ENCODE results near the gene VPREB1. TPM values are rescaled to one million over a fixed set of nuclear protein-coding genes. Genes with fewer than 3 reads are reported as not detected.
"Not testable (repeated sequence)": the region's sequence is repeated elsewhere in the genome, so short reads cannot be mapped to it uniquely, and the experiment has no call there.

VPREB1 gene
- total RNA-seq, 2 experiments from 2014 or later = 1.7 to 3.6 TPM

DNA sequence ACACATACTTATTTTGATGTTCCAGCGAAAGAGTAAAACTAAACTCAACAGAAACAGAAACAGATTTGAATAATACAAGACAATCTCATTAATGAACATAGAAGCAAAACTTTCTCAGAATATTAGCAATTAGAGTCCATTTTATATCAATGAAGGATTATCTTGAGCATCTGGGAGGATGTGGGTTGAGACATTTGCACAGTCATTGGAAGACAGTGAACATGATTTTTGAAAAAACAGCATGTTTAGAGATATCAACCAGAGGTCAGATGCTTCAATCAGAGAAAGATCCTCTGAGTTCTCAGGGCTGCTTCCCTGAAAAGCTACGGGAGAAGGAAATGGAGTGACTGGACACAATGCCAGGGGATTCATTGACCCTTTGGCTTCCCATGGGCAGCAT is 35.9 kb upstream of the VPREB1 start:
- H3K4me3 ChIP-seq (ENCODE audit: low read depth, low read length, poor library complexity, severe bottlenecking) = peak overlapping the region; percentile 50
- peak overlapping the region; percentile 81 for H3K27ac ChIP-seq (ENCODE audit: low read depth, low read length, poor library complexity, severe bottlenecking)
- no peak for DNase-seq (ENCODE audit: low spot score)
- H4K20me1 ChIP-seq (ENCODE audit: insufficient read depth, low read length) = no peaks in the 10 kb centered on the region
- ChIA-PET CTCF (ENCODE audit: unreplicated experiment) (interaction anchor here (0.5 to 2.4 kb wide), 6 partner anchors 23 to 253 kb away, joined by 3 to 8 read pairs (median 4); no protein-coding TSS in a partner anchor), POLR2A (interaction anchor here (0.6 to 1.6 kb wide), 9 partner anchors 10 to 375 kb away, joined by 3 to 6 read pairs (median 4); no protein-coding TSS in a partner anchor)
- H3K9me2 ChIP-seq (ENCODE audit: insufficient read depth, low read length) = no peaks in the 10 kb centered on the region
- no peak for TF ChIP-seq EZH2phosphoT487 (IDR thresholded peaks at IDR 0.05; ENCODE audit: borderline replicate concordance, low read depth, low read length)
- TF ChIP-seq, protein P1, sequence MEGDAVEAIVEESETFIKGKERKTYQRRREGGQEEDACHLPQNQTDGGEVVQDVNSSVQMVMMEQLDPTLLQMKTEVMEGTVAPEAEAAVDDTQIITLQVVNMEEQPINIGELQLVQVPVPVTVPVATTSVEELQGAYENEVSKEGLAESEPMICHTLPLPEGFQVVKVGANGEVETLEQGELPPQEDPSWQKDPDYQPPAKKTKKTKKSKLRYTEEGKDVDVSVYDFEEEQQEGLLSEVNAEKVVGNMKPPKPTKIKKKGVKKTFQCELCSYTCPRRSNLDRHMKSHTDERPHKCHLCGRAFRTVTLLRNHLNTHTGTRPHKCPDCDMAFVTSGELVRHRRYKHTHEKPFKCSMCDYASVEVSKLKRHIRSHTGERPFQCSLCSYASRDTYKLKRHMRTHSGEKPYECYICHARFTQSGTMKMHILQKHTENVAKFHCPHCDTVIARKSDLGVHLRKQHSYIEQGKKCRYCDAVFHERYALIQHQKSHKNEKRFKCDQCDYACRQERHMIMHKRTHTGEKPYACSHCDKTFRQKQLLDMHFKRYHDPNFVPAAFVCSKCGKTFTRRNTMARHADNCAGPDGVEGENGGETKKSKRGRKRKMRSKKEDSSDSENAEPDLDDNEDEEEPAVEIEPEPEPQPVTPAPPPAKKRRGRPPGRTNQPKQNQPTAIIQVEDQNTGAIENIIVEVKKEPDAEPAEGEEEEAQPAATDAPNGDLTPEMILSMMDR (conservative IDR thresholded peaks at IDR 0.05; ENCODE audit: low read length) = no peak
- no peaks in the 10 kb centered on the region for H3K9me3 ChIP-seq (ENCODE audit: low read length)
- BruUV-seq (replicated peaks) = no TSS peak
- H3K4me1 ChIP-seq (ENCODE audit: insufficient read depth, low read length, poor library complexity, severe bottlenecking) = peaks cover 64% of the 10 kb centered on the region
- H3K4me2 ChIP-seq (ENCODE audit: low read length) = peak overlapping the region; percentile 68
- H2AFZ ChIP-seq (ENCODE audit: low read length) = peak overlapping the region; percentile 11; the same call in 1 of the 2 replicates
- H3K79me2 ChIP-seq (ENCODE audit: insufficient read depth, low read depth, low read length) = no peaks in the 10 kb centered on the region
- intact Hi-C loops (cut with micrococcal nuclease; ENCODE audit: unreplicated experiment) = loop anchor here (1.0 to 10.0 kb wide), 6 partner anchors 90 to 726 kb away; no protein-coding TSS in a partner anchor
- no peaks in the 10 kb centered on the region for H3K36me3 ChIP-seq (ENCODE audit: insufficient read depth, low read length)

DNA sequence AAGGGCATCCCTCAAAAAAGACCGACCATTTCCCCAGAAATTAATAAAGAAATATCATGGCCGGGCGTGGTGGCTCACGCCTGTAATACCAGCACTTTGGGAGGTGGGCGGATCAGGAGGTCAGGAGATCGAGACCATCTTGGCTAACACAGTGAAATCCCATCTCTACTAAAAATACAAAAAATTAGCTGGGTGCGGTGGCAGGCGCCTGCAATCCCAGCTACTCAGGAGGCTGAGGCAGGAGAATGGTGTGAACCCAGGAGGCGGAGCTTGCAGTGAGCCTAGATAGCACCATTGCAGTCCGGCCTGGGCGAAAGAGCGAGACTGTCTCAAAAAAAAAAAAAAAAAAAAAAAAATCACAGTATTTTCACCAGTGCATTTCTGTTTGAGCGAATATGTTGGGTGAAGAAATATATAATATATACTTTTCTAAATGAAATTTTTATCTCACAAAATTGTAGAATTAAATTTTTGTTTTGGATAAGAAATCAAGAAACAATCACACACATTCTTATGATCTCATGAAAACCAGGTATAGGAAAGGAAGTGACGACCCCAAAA is 35.4 kb upstream of the VPREB1 start:
- H3K36me3 ChIP-seq (ENCODE audit: insufficient read depth, low read length); BruUV-seq (replicated peaks); DNase-seq (ENCODE audit: low spot score); H3K9me3 ChIP-seq (ENCODE audit: low read length); H3K9me2 ChIP-seq (ENCODE audit: insufficient read depth, low read length); H4K20me1 ChIP-seq (ENCODE audit: insufficient read depth, low read length); H3K79me2 ChIP-seq (ENCODE audit: insufficient read depth, low read depth, low read length): not testable (repeated sequence)
- Histone ChIP-seq H2AFZ (ENCODE audit: low read length) (peak overlapping the region; percentile 91; the same call in 1 of the 2 replicates), H3K4me2 (ENCODE audit: low read length) (peak overlapping the region; percentile 68), H3K4me1 (ENCODE audit: insufficient read depth, low read length, poor library complexity, severe bottlenecking) (peaks cover 64% of the 10 kb centered on the region), H3K4me3 (ENCODE audit: low read depth, low read length, poor library complexity, severe bottlenecking) (peak overlapping the region; percentile 50), H3K27ac (ENCODE audit: low read depth, low read length, poor library complexity, severe bottlenecking) (peak overlapping the region; percentile 81)
- ChIA-PET POLR2A (interaction anchor here (0.6 to 1.6 kb wide), 6 partner anchors 9 to 375 kb away, joined by 3 to 6 read pairs (median 4); no protein-coding TSS in a partner anchor), CTCF (ENCODE audit: unreplicated experiment) (interaction anchor here (2.4 kb wide), 1 partner anchor 98 kb away, joined by 8 read pairs; no protein-coding TSS in a partner anchor)
- intact Hi-C loops (cut with micrococcal nuclease; ENCODE audit: unreplicated experiment) = loop anchor here (2.0 to 10.0 kb wide), 4 partner anchors 90 to 726 kb away; no protein-coding TSS in a partner anchor

DNA sequence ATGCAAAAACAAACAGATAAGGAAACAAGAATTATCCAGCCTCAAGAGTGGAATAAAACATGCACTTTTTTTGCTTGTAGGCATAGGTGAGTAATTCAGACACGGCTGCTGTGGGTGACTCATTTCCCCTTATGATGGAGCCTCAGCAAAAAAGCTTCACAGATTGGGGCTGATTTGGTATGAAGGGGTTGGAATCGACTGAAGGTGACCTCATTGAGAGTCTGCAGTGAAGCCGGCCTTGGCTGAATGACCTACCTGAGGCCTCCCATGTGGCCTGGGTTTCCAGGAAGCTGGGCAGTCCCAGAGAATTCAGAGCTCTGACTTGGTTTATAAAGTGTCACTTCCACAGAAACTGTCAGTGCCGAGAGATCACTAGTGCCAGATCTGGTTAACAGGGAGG is 34.2 kb upstream of the VPREB1 start:
- Histone ChIP-seq H3K4me2 (ENCODE audit: low read length) (peak overlapping the region; percentile 62), H3K79me2 (ENCODE audit: insufficient read depth, low read depth, low read length) (no peaks in the 10 kb centered on the region), H3K27ac (ENCODE audit: low read depth, low read length, poor library complexity, severe bottlenecking) (peak overlapping the region; percentile 55), H4K20me1 (ENCODE audit: insufficient read depth, low read length) (no peaks in the 10 kb centered on the region), H2AFZ (ENCODE audit: low read length) (peak overlapping the region; percentile 91; the same call in 1 of the 2 replicates), H3K36me3 (ENCODE audit: insufficient read depth, low read length) (no peaks in the 10 kb centered on the region), H3K9me3 (ENCODE audit: low read length) (no peaks in the 10 kb centered on the region), H3K9me2 (ENCODE audit: insufficient read depth, low read length) (no peaks in the 10 kb centered on the region), H3K4me1 (ENCODE audit: insufficient read depth, low read length, poor library complexity, severe bottlenecking) (peaks cover 63% of the 10 kb centered on the region), H3K4me3 (ENCODE audit: low read depth, low read length, poor library complexity, severe bottlenecking) (peak overlapping the region; percentile 3)
- intact Hi-C loops (cut with micrococcal nuclease; ENCODE audit: unreplicated experiment) = no loop called here
- BruUV-seq (replicated peaks) = no TSS peak
- no peak for TF ChIP-seq EZH2phosphoT487 (IDR thresholded peaks at IDR 0.05; ENCODE audit: borderline replicate concordance, low read depth, low read length)
- TF ChIP-seq, protein P1 (conservative IDR thresholded peaks at IDR 0.05; ENCODE audit: low read length) = no peak
- no peak for DNase-seq (ENCODE audit: low spot score)
- CTCF ChIA-PET (ENCODE audit: unreplicated experiment) = no interaction called here
- POLR2A ChIA-PET = interaction anchor here (0.7 to 1.7 kb wide), 4 partner anchors 9 to 180 kb away, joined by 3 to 8 read pairs (median 4); no protein-coding TSS in a partner anchor

All from OCI-LY7 (cell line).